ENCODE data around the gene CDK6. TPM values are rescaled to one million over a fixed set of nuclear protein-coding genes. Genes with fewer than 3 reads are reported as not detected.

The CDK6 gene
- total RNA-seq, 4 donors from 2014 or later, result 22.2 to 45.4 (median 36.4) TPM

DNA sequence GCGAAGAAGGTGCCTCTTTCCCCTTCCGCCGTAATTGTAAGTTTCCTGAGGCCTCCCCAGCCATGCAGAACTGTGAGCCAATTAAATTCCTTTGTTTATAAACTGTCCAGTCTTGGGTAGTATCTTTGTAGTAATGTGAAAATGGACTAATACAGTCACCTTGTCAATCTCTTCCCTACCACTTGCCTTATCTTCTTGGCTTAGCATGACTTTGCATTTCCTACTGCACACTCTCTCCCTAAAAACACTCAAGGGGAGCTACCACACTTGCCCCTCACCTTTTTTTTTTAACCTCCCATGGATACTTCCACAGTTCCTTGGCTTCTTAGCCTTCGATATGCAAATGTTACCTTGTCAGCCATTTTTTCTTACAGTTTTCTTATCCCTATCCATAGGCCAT, 7.4 kb upstream of the CDK6 start:
- intact Hi-C loops (cut with DNase I), result loop anchor here (5.0 kb wide), 1 partner anchor 209 kb away; no protein-coding TSS in a partner anchor
- no peaks in the 10 kb centered on the region for H3K4me1 ChIP-seq
- H3K9me3 ChIP-seq, result no peaks in the 10 kb centered on the region
- TF ChIP-seq POLR2AphosphoS5 (IDR thresholded peaks at IDR 0.05), result no peak
- TF ChIP-seq, protein P1, sequence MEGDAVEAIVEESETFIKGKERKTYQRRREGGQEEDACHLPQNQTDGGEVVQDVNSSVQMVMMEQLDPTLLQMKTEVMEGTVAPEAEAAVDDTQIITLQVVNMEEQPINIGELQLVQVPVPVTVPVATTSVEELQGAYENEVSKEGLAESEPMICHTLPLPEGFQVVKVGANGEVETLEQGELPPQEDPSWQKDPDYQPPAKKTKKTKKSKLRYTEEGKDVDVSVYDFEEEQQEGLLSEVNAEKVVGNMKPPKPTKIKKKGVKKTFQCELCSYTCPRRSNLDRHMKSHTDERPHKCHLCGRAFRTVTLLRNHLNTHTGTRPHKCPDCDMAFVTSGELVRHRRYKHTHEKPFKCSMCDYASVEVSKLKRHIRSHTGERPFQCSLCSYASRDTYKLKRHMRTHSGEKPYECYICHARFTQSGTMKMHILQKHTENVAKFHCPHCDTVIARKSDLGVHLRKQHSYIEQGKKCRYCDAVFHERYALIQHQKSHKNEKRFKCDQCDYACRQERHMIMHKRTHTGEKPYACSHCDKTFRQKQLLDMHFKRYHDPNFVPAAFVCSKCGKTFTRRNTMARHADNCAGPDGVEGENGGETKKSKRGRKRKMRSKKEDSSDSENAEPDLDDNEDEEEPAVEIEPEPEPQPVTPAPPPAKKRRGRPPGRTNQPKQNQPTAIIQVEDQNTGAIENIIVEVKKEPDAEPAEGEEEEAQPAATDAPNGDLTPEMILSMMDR (IDR thresholded peaks at IDR 0.05), result no peak
- no peak for TF ChIP-seq POLR2A (IDR thresholded peaks at IDR 0.05; ENCODE audit: low read depth)
- no peak for TF ChIP-seq EP300 (IDR thresholded peaks at IDR 0.05)
- 90% methylated on average over 4 of the region's 4 CpGs for whole genome bisulfite sequencing
- H3K36me3 ChIP-seq, result no peaks in the 10 kb centered on the region
- no peaks in the 10 kb centered on the region for H3K27me3 ChIP-seq
- H3K27ac ChIP-seq (replicated peaks in 1 of 4), result no peak overlapping the region
- no peak for DNase-seq (ENCODE audit: extremely low spot score)
- H3K4me3 ChIP-seq, result no peak overlapping the region

DNA sequence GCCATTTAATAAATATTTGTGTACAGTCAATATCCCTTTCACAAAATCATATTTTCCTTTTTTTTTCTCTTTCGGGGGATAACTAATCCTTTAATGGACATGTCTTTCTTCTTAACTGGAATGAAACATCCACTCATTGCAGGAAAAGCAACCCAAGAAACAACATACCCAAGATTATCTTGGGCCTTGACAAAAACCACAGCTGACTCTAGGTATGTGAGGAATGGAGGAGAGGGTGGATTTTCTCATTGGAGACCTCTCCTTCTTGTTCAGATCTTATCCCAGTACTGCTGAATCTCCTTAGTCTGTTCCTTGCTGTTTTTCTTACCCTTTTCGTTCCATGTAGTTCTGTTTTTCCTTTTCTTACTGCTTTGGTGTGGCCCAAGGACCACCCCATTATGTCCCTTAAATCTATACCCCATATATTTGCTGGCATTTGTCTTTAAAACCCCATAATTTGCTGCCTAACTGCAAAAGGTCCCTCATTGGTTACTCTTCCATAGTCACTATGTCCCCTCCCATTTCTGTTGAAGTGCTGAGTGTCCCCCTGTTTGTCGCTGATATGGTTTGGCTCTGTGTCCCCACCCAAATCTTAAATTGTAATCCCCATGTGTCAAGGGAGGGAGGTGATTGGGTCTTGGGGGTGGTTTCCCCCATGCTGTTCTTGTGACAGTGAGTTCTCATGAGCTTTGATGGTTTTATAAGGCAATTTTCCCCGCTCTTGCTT, 6.8 kb upstream of the CDK6 start:
- H3K27me3 ChIP-seq, result no peaks in the 10 kb centered on the region
- no peak overlapping the region for H3K27ac ChIP-seq (replicated peaks in 1 of 4)
- no peak for DNase-seq (ENCODE audit: extremely low spot score)
- no peaks in the 10 kb centered on the region for H3K36me3 ChIP-seq
- no peaks in the 10 kb centered on the region for H3K9me3 ChIP-seq
- WGBS, result 91% methylated on average over 4 of the region's 4 CpGs
- no peaks in the 10 kb centered on the region for H3K4me1 ChIP-seq
- TF ChIP-seq, protein P1 (IDR thresholded peaks at IDR 0.05), result no peak
- TF ChIP-seq POLR2AphosphoS5 (IDR thresholded peaks at IDR 0.05), result no peak
- TF ChIP-seq EP300 (IDR thresholded peaks at IDR 0.05), result no peak
- TF ChIP-seq POLR2A (IDR thresholded peaks at IDR 0.05; ENCODE audit: low read depth), result no peak
- no peak overlapping the region for H3K4me3 ChIP-seq
- intact Hi-C loops (cut with DNase I), result loop anchor here (5.0 kb wide), 1 partner anchor 209 kb away; no protein-coding TSS in a partner anchor

DNA sequence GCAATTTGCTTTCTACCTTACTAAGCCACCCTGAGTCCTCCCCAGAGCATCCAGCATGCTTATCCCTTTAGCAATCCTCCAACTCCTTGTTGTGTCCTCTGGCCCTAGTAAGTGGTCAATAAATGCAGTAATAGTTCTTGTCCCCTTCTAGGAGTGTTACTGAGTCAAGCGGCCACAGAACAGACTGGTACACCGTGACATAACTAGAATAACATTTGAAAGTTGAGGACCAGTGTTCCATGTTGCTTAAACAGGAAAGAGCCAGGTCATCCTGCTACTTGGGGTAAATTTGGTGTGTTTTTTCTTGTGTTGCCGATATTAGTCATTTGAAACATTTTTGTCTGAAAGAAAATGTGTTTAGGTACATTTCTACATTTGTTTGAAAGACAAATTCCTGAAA, 4.8 kb upstream of the CDK6 start:
- DNase-seq (ENCODE audit: extremely low spot score), result no peak
- no peak overlapping the region for H3K4me3 ChIP-seq
- 80% methylated on average over 3 of the region's 3 CpGs for WGBS
- H3K27me3 ChIP-seq, result no peaks in the 10 kb centered on the region
- H3K36me3 ChIP-seq, result no peaks in the 10 kb centered on the region
- H3K4me1 ChIP-seq, result peaks cover 0 to 9% (median 7%) of the 10 kb centered on the region in 4 donors
- TF ChIP-seq POLR2A (IDR thresholded peaks at IDR 0.05; ENCODE audit: low read depth) (no peak), EP300 (IDR thresholded peaks at IDR 0.05) (no peak), POLR2AphosphoS5 (IDR thresholded peaks at IDR 0.05) (no peak)
- TF ChIP-seq, protein P1 (IDR thresholded peaks at IDR 0.05), result no peak
- H3K27ac ChIP-seq (replicated peaks in 1 of 4), result no peak overlapping the region
- H3K9me3 ChIP-seq, result no peaks in the 10 kb centered on the region
- intact Hi-C loops (cut with DNase I), result loop anchor here (5.0 kb wide), 1 partner anchor 211 kb away; no protein-coding TSS in a partner anchor

DNA sequence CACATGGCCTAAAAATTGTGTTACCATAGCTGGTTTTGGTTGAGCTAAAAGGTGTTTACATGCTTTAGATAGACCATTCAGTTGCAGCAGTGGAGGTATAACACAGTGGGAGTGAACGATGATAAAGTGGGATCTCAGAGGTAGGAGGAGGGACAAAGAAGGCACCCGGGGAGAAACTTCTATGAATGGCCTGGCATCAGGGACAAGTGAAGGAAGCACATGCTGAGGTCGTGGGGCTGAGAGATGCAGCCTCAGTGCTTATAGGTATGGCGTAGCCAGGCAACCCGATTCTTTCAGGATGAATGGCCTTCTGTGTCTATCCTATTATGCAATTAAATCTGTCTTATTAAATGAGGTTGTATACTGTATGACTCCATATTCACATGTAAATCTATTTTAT, 3.9 kb upstream of the CDK6 start:
- 70% methylated on average over 5 of the region's 5 CpGs for WGBS
- no peak for DNase-seq (ENCODE audit: extremely low spot score)
- no peaks in the 10 kb centered on the region for H3K36me3 ChIP-seq
- H3K27ac ChIP-seq (replicated peaks in 1 of 4), result no peak overlapping the region
- no peaks in the 10 kb centered on the region for H3K27me3 ChIP-seq
- peaks cover 0 to 9% (median 7%) of the 10 kb centered on the region in 4 donors for H3K4me1 ChIP-seq
- no peaks in the 10 kb centered on the region for H3K9me3 ChIP-seq
- no peak overlapping the region for H3K4me3 ChIP-seq
- intact Hi-C loops (cut with DNase I), result loop anchor here (5.0 kb wide), 1 partner anchor 212 kb away; no protein-coding TSS in a partner anchor
- TF ChIP-seq EP300 (IDR thresholded peaks at IDR 0.05) (no peak), POLR2AphosphoS5 (IDR thresholded peaks at IDR 0.05) (no peak), POLR2A (IDR thresholded peaks at IDR 0.05; ENCODE audit: low read depth) (no peak)
- TF ChIP-seq, protein P1 (IDR thresholded peaks at IDR 0.05), result no peak
